ENCODE results near the gene CTBS.

GRCh38 chr1:84573967-84574842 lies at the start of gene CTBS:
- TF ChIP-seq CTCF (IDR thresholded peaks at IDR 0.05) (no peak), POLR2A (IDR thresholded peaks at IDR 0.05) (no peak)
